ENCODE measurements around the gene P2RY14.

Gene P2RY14

GRCh38 chr3:151169262-151169947 is 108.9 kb downstream of the P2RY14 start:
- H3K36me3 ChIP-seq: no peaks in the 10 kb centered on the region
- no peaks in the 10 kb centered on the region for H3K27me3 ChIP-seq
- H3K4me3 ChIP-seq (ENCODE audit: low read depth in 1 of 2, low read length in 1 of 2): peak overlapping the region; percentile 37 to 38
- no peaks in the 10 kb centered on the region for H3K9me3 ChIP-seq
- TF ChIP-seq CTCF (IDR thresholded peaks at IDR 0.05): no peak
- peak overlapping the region; percentile 83 for H3K27ac ChIP-seq
- peaks cover 39 to 46% of the 10 kb centered on the region in 2 experiments for H3K4me1 ChIP-seq (ENCODE audit: control insufficient read depth in 1 of 2, insufficient read depth in 1 of 2, low read depth in 1 of 2, low read length in 1 of 2)

- Histone ChIP-seq H3K27me3 (no peaks in the 10 kb centered on the region), H3K36me3 (no peaks in the 10 kb centered on the region), H3K27ac (peak overlapping the region; percentile 56), H3K9me3 (no peaks in the 10 kb centered on the region), H3K4me1 (ENCODE audit: control insufficient read depth in 1 of 2, insufficient read depth in 1 of 2, low read depth in 1 of 2, low read length in 1 of 2) (peaks cover 39 to 42% of the 10 kb centered on the region in 2 experiments), H3K4me3 (ENCODE audit: low read depth in 1 of 2, low read length in 1 of 2) (no peak overlapping the region)
- TF ChIP-seq CTCF (IDR thresholded peaks at IDR 0.05): peak; percentile 68
These were observed 109.9 kb downstream of the P2RY14 start for GRCh38 chr3:151168269-151169094.

- no peaks in the 10 kb centered on the region for H3K27me3 ChIP-seq
- H3K36me3 ChIP-seq: no peaks in the 10 kb centered on the region
- H3K4me3 ChIP-seq (ENCODE audit: low read depth in 1 of 2, low read length in 1 of 2): no peak overlapping the region
- no peak for TF ChIP-seq CTCF (IDR thresholded peaks at IDR 0.05)
- peaks cover 33 to 35% of the 10 kb centered on the region in 2 experiments for H3K4me1 ChIP-seq (ENCODE audit: control insufficient read depth in 1 of 2, insufficient read depth in 1 of 2, low read depth in 1 of 2, low read length in 1 of 2)
- H3K27ac ChIP-seq: no peak overlapping the region
- H3K9me3 ChIP-seq: no peaks in the 10 kb centered on the region
These were observed 112.2 kb downstream of the P2RY14 start for GRCh38 chr3:151166161-151166560.

GRCh38 chr3:151165226-151165625 is 113.1 kb downstream of the P2RY14 start:
- H3K27ac ChIP-seq: no peak overlapping the region
- no peak for TF ChIP-seq CTCF (IDR thresholded peaks at IDR 0.05)

More at GRCh38 chr3:151165226-151165625, 113.1 kb downstream of the P2RY14 start:
- no peaks in the 10 kb centered on the region for H3K27me3 ChIP-seq
- H3K4me1 ChIP-seq (ENCODE audit: control insufficient read depth in 1 of 2, insufficient read depth in 1 of 2, low read depth in 1 of 2, low read length in 1 of 2): peaks cover 28 to 30% of the 10 kb centered on the region in 2 experiments
- H3K9me3 ChIP-seq: no peaks in the 10 kb centered on the region
- no peak overlapping the region for H3K4me3 ChIP-seq (ENCODE audit: low read depth in 1 of 2, low read length in 1 of 2)
- no peaks in the 10 kb centered on the region for H3K36me3 ChIP-seq

All from neutrophil (primary cell).